H9 (cell line): ENCODE results near the gene RASGRP3. TPM values are rescaled to one million over a fixed set of nuclear protein-coding genes. Genes with fewer than 3 reads are reported as not detected.

Source experiments
- DNase-seq: peaks from one replicate; pipeline ENCODE4 v3.0.0-alpha.2; 2017
- H2AFZ ChIP-seq: one replicate; pipeline ENCODE4 v1.6.1; 2013; ENCODE audit warnings: mild to moderate bottlenecking, low read length, control low read depth, moderate library complexity
- H2AK5ac ChIP-seq: 2 replicates; pipeline ENCODE4 v1.6.1; 2013; ENCODE audit warnings: low read length, control low read depth, mixed read lengths; ENCODE audit not compliant: insufficient read length
- H2BK120ac ChIP-seq: one replicate; pipeline ENCODE4 v1.6.1; 2013; ENCODE audit warnings: low read depth, mild to moderate bottlenecking, low read length, control low read depth, inconsistent platforms; ENCODE audit not compliant: poor library complexity, severe bottlenecking
- H2BK12ac ChIP-seq: 2 replicates; pipeline ENCODE4 v1.6.1; 2013; ENCODE audit warnings: low read length, control low read depth, mixed read lengths, low read depth; ENCODE audit not compliant: insufficient read length
- H2BK15ac ChIP-seq: 2 replicates; pipeline ENCODE4 v1.6.1; 2013; ENCODE audit warnings: low read depth, low read length, control low read depth
- H2BK20ac ChIP-seq: one replicate; pipeline ENCODE4 v1.6.1; 2013; ENCODE audit warnings: low read depth, mild to moderate bottlenecking, low read length, control low read depth, inconsistent platforms; ENCODE audit not compliant: poor library complexity, severe bottlenecking
- H2BK5ac ChIP-seq: 2 replicates; pipeline ENCODE4 v1.6.1; 2013; ENCODE audit warnings: low read length, control low read depth, mixed read lengths; ENCODE audit not compliant: insufficient read length
- H3K14ac ChIP-seq: 2 replicates; pipeline ENCODE4 v1.6.1; 2013; ENCODE audit warnings: low read length, control low read depth; ENCODE audit not compliant: insufficient read depth
- H3K18ac ChIP-seq: 2 replicates; pipeline ENCODE4 v1.6.1; 2013; ENCODE audit warnings: low read depth, mild to moderate bottlenecking, mixed read lengths, low read length, control low read depth; ENCODE audit not compliant: insufficient read length
- H3K23ac ChIP-seq: 2 replicates; pipeline ENCODE4 v1.6.1; 2013; ENCODE audit warnings: low read length, control low read depth, mixed read lengths, low read depth; ENCODE audit not compliant: insufficient read length
- H3K23me2 ChIP-seq: 2 replicates; pipeline ENCODE4 v1.6.1; 2013; ENCODE audit warnings: low read depth, mild to moderate bottlenecking, mixed read lengths, low read length, control low read depth; ENCODE audit not compliant: insufficient read length, poor library complexity, severe bottlenecking
- H3K27ac ChIP-seq: 2 replicates; pipeline ENCODE4 v1.5.1; 2013; ENCODE audit warnings: low read length, control low read depth, mixed read lengths, low read depth; ENCODE audit not compliant: insufficient read length
- H3K27me3 ChIP-seq: 2 replicates; pipeline ENCODE4 v1.6.1; 2013; ENCODE audit warnings: low read length, control low read depth, inconsistent platforms; ENCODE audit not compliant: insufficient read depth
- H3K4ac ChIP-seq: 2 replicates; pipeline ENCODE4 v1.6.1; 2013; ENCODE audit warnings: low read depth, mild to moderate bottlenecking, control low read depth, inconsistent platforms, low read length, moderate library complexity
- H3K4me1 ChIP-seq: 2 replicates; pipeline ENCODE4 v1.6.1; 2013; ENCODE audit warnings: low read length, control low read depth, inconsistent platforms; ENCODE audit not compliant: insufficient read depth
- H3K4me2 ChIP-seq: 2 replicates; pipeline ENCODE4 v1.6.1; 2013; ENCODE audit warnings: low read length, control low read depth, mixed read lengths; ENCODE audit not compliant: insufficient read length, insufficient read depth
- H3K56ac ChIP-seq: 2 replicates; pipeline ENCODE4 v1.6.1; 2013; ENCODE audit warnings: low read depth, mild to moderate bottlenecking, mixed read lengths, low read length, control low read depth; ENCODE audit not compliant: insufficient read length
- H3K79me1 ChIP-seq: 2 replicates; pipeline ENCODE4 v1.6.1; 2013; ENCODE audit warnings: low read depth, mild to moderate bottlenecking, moderate library complexity, low read length, control low read depth, inconsistent platforms; ENCODE audit not compliant: insufficient read depth, poor library complexity, severe bottlenecking
- H3K79me2 ChIP-seq: 2 replicates; pipeline ENCODE4 v1.6.1; 2013; ENCODE audit warnings: low read length, control low read depth, inconsistent platforms; ENCODE audit not compliant: insufficient read depth
- H3K9ac ChIP-seq: 2 replicates; pipeline ENCODE4 v1.6.1; 2013; ENCODE audit warnings: low read length, control low read depth, mixed read lengths; ENCODE audit not compliant: insufficient read length; ENCODE audit errors: extremely low read depth
- H3K9me3 ChIP-seq: one replicate; pipeline ENCODE4 v1.6.1; 2013; ENCODE audit warnings: low read depth, low read length, inconsistent platforms; ENCODE audit not compliant: control insufficient read depth
- H3T11ph ChIP-seq: one replicate; pipeline ENCODE4 v1.6.1; 2013; ENCODE audit warnings: mild to moderate bottlenecking, low read length, control low read depth, inconsistent platforms
- H4K20me1 ChIP-seq: one replicate; pipeline ENCODE4 v1.6.1; 2013; ENCODE audit not compliant: control insufficient read depth, insufficient read length, insufficient read depth
- H4K5ac ChIP-seq: 2 replicates; pipeline ENCODE4 v1.6.1; 2013; ENCODE audit warnings: low read depth, mild to moderate bottlenecking, mixed read lengths, low read length, control low read depth; ENCODE audit not compliant: insufficient read length
- H4K8ac ChIP-seq: replicated peaks from 2 replicates; pipeline ENCODE4 v1.6.1; 2013; ENCODE audit warnings: low read length, control low read depth, mixed read lengths, low read depth; ENCODE audit not compliant: insufficient read length
- H4K91ac ChIP-seq: 2 replicates; pipeline ENCODE4 v1.6.1; 2013; ENCODE audit warnings: low read depth, mild to moderate bottlenecking, moderate library complexity, mixed read lengths, low read length, control low read depth; ENCODE audit not compliant: insufficient read length
- H3K27ac Mint-ChIP-seq, 3 experiments: 2 replicates in 2 of 3; 3 replicates in 1 of 3; pipeline ENCODE4 v1.8.0; 2020 to 2021; ENCODE audit warnings: mixed read lengths in 3 of 3, mild to moderate bottlenecking in 1 of 3, moderate library complexity in 1 of 3
- H3K27me3 Mint-ChIP-seq: 2 replicates; pipeline ENCODE4 v1.8.0; 2021; ENCODE audit warnings: low read depth, mild to moderate bottlenecking, moderate library complexity, mixed read lengths
- H3K36me3 Mint-ChIP-seq, 3 experiments: 2 replicates in 2 of 3; 3 replicates in 1 of 3; pipeline ENCODE4 v1.8.0; 2020 to 2021; ENCODE audit warnings: low read depth in 3 of 3, mixed read lengths in 3 of 3; ENCODE audit not compliant: insufficient read depth in 1 of 3
- H3K4me1 Mint-ChIP-seq, 2 experiments: 2 replicates each; pipeline ENCODE4 v1.8.0; 2020; ENCODE audit warnings: mixed read lengths in 2 of 2
- H3K4me3 Mint-ChIP-seq, 2 experiments: 2 replicates in 1 of 2; 3 replicates in 1 of 2; pipeline ENCODE4 v1.8.0; 2020 to 2021; ENCODE audit warnings: mild to moderate bottlenecking in 2 of 2, mixed read lengths in 2 of 2, moderate library complexity in 1 of 2
- H3K9me3 Mint-ChIP-seq, 2 experiments: 2 replicates in 1 of 2; 3 replicates in 1 of 2; pipeline ENCODE4 v1.8.0; 2020; ENCODE audit warnings: mild to moderate bottlenecking in 2 of 2, mixed read lengths in 2 of 2, moderate library complexity in 1 of 2
- CTCF ChIP-seq: fragments of 200-600 bp; sonication (generic); conservative IDR thresholded peaks from 3 replicates; pipeline ENCODE4 v1.8.0; 2021; ENCODE audit warnings: antibody characterized with exemption, mild to moderate bottlenecking
- WGBS: extraction: QIAGEN DNeasy Blood & Tissue Kit; methylation state at CpG from one replicate; pipeline ENCODE4 v1.1.7; 2013; ENCODE audit warnings: missing lambda C conversion rate, low lambda C conversion rate, mixed read lengths; ENCODE audit not compliant: insufficient read length; ENCODE audit errors: extremely low coverage; 5-methylcytosine and 5-hydroxymethylcytosine counted together
- total RNA-seq: library from RNA; stranded (reverse); gene quantifications from 2 replicates; pipeline ENCODE4 v1.2.1, GENCODE V29; 2021

Gene RASGRP3
- total RNA-seq, 1 experiment from 2014 or later, result not detected

- H3K4me1 Mint-ChIP-seq, result peaks cover 10 to 12% of the 10 kb centered on the region in 2 experiments
- no peak overlapping the region for H3K27ac ChIP-seq
- H3K23me2 ChIP-seq, result no peaks in the 10 kb centered on the region
Measured at GRCh38 chr2:33541243-33541642, 64.8 kb downstream of the RASGRP3 start.

More at GRCh38 chr2:33541243-33541642, 64.8 kb downstream of the RASGRP3 start:
- Histone ChIP-seq H3K79me1 (no peaks in the 10 kb centered on the region), H3K56ac (no peak overlapping the region), H3K27me3 (no peaks in the 10 kb centered on the region), H3K18ac (no peak overlapping the region), H3K23ac (no peak overlapping the region), H2AK5ac (no peak overlapping the region), H2AFZ (no peak overlapping the region), H4K20me1 (no peaks in the 10 kb centered on the region), H4K8ac (no peak overlapping the region), H3K4ac (no peak overlapping the region), H3K4me1 (no peaks in the 10 kb centered on the region), H3K9me3 (no peaks in the 10 kb centered on the region), H2BK20ac (no peak overlapping the region), H2BK5ac (no peak overlapping the region), H2BK15ac (no peak overlapping the region), H3K14ac (no peak overlapping the region), H3K4me2 (no peak overlapping the region), H2BK12ac (no peak overlapping the region), H3K79me2 (no peaks in the 10 kb centered on the region), H2BK120ac (no peak overlapping the region), H4K91ac (no peak overlapping the region), H3T11ph (no peak overlapping the region), H4K5ac (no peak overlapping the region), H3K9ac (no peak overlapping the region)
- Mint-ChIP-seq H3K4me3 (no peak overlapping the region), H3K27me3 (no peaks in the 10 kb centered on the region), H3K36me3 (no peaks in the 10 kb centered on the region; a peak in 1 of 7 replicates), H3K27ac (no peak overlapping the region), H3K9me3 (peaks cover 0 to 2% of the 10 kb centered on the region in 2 experiments; a peak in 2 of 5 replicates)
- no peak for DNase-seq
- WGBS, result no CpG with 5 or more reads among the region's 4 CpGs
- no peak for TF ChIP-seq CTCF
